ENCODE measurements around the gene PLG.
"Not testable (repeated sequence)": the region's sequence is repeated elsewhere in the genome, so short reads cannot be mapped to it uniquely, and the experiment has no call there.

PLG gene

GRCh38 chr6:160701918-160702680, at the start of gene PLG:
PLG (plus strand) TSS chr6:160702244; CDS start chr6:160702305, 61 bp downstream.
- DNase-seq (ENCODE audit: low read depth in 2 of 3, low spot score in 1 of 3): not testable (repeated sequence)

DNA sequence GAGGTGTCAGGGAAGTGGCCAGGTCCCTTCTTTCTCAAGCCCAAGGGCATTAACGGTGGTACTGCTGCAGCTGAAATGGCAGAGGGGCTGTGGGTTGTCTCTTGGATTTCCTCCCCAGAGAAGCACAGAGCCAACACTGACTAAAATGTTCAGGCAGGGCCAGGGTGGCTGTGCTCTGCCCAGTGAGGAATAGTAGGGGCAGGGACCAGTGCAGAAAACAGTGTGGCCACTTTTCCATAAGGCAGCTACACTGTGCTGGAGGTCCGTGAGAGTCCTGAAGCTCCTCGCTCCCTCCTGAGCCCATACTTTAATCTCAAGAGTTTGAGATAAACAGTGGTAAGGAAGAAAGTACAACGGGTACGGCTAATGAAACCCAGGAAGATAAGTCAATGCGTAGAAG, 42.5 kb upstream of the PLG start:
- DNase-seq (ENCODE audit: low read depth in 2 of 3, low spot score in 1 of 3): no peak

DNA sequence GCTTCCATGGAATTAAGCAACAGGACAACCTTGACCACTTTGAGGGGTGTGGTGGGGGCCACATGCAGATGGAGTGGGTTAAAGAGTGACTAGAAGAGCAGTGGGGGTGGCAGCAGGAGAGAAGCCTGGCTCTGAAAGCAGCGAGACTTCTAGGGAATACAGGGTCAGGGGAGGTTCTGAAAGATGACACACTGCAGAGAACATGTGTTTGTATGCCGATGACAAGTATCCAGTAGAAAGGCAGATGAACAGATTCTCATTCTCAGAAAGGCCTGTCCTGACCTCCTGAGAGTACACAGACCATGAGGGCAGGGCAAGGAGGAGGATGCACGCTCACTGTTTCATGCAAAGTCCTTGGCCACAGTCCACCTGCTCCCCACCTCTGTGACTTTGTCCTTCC, 40.8 kb upstream of the PLG start:
- no peak for DNase-seq (ENCODE audit: low read depth in 2 of 3, low spot score in 1 of 3)

DNA sequence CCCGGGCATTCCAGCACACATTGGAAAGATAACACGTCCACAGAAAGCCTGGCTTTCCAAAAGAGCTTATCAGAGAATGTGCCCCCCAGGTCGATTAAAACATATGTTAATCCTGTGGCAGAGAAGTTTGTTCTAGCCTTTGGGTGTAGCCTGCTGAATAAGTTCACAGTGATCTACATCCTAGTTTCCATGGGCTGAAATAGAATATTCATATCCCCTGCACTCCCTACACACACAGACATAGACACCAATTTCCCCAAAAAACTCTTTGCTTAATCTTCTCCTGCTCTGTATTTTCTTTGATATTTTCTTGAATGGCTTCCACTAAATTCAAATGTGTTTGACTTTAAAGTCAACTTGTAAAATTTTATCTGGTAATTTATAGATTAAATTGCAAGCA, 39.6 kb upstream of the PLG start:
- DNase-seq (ENCODE audit: low read depth in 2 of 3, low spot score in 1 of 3): no peak

- no peak for DNase-seq (ENCODE audit: low read depth in 2 of 3, low spot score in 1 of 3)
These were observed 39.2 kb upstream of the PLG start for GRCh38 chr6:160662842-160663241.

DNA sequence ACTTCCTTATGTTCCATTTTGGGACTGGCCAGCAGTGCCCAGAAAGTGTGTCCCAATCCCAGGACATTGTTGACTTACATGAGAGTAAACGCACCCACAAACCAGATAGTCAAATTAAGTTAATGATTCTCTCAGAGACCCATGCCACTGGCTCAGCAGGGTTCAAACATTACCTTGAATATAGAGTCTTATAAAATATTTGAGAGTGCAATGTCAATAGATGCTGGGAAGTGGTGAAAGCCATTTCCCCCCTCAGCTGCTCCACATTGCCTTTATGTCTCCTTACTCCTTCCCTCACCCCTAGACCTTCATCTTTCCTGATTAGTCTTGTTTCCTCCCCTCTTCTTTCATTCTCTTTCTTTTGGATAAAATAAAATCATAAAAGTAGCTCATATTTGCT, 37.8 kb upstream of the PLG start, which contains the start of gene LPA:
LPA (minus strand) TSS at position 78 of the 400 bp plus-strand sequence; CDS start at position 17, 61 bp downstream.
- DNase-seq (ENCODE audit: low read depth in 2 of 3, low spot score in 1 of 3): not testable (repeated sequence)

DNA sequence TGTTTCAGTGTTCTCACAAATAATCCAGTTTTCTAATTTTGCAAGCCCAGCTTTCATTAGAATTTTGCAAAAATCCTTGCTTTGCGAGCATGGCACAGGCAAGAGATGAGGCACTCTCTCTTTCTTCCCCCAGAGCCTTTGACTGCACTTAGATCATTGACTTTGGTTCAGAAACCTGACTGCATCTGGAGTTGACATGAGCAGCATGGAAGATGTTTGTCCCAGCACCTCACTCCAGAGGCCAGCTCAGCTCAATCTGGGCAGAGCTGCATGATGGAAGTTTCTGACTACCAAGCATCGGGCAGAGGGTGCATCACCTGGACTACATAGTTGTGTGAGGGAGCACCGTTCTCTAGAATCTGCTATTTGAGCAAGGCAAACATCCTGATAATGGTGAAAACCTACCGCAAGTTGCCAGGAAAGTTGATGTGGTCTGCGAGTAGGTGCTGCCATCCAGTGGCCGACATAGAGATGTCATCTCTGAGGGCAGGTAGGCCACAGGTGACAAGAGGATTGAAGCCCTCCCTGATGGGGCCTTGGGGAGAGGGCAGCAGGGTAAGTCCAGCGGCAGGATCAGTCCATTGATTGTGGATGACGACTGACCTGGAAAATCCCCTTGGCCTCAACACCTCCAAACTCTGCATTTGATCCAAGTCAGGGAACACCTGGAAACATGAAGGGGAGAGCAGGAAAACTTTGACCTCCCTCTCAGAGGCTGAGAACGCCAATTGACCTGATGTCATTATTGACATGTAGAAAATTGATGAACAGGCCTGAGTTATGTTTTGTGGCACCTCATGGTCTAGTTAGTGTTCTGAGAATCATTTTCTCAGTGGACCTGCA, 34.2 kb upstream of the PLG start:
- peak; percentile 10 to 16 (median 14) for DNase-seq (ENCODE audit: low read depth in 2 of 3, low spot score in 1 of 3)

DNA sequence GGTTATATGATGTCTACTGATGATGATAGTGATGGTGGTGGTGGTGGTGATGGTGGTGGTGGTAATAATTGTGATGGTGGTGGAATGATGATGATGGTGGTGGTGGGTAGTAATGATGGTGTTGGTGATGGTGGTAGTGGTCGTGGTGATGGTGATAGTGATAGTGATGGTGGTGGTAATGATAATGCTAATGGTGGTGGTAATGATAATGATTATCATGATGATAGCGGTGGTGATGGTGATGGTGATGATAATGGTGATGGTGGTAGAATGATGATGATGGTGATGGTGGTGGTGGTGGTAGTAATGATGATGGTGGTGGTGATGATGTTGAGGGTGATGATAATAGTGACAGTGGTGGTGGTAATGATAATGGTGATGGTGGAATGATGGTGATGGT, 33.5 kb upstream of the PLG start:
- DNase-seq (ENCODE audit: low read depth in 2 of 3, low spot score in 1 of 3): no peak

GRCh38 chr6:160676418-160676817, 25.6 kb upstream of the PLG start:
- not testable (repeated sequence) for DNase-seq (ENCODE audit: low read depth in 2 of 3, low spot score in 1 of 3)

GRCh38 chr6:160678230-160678629, 23.8 kb upstream of the PLG start:
- DNase-seq (ENCODE audit: low read depth in 2 of 3, low spot score in 1 of 3): no peak

GRCh38 chr6:160678744-160679401, 23.2 kb upstream of the PLG start:
- DNase-seq (ENCODE audit: low read depth in 2 of 3, low spot score in 1 of 3): no peak

GRCh38 chr6:160679402-160679769, 22.7 kb upstream of the PLG start:
- no peak for DNase-seq (ENCODE audit: low read depth in 2 of 3, low spot score in 1 of 3)

DNA sequence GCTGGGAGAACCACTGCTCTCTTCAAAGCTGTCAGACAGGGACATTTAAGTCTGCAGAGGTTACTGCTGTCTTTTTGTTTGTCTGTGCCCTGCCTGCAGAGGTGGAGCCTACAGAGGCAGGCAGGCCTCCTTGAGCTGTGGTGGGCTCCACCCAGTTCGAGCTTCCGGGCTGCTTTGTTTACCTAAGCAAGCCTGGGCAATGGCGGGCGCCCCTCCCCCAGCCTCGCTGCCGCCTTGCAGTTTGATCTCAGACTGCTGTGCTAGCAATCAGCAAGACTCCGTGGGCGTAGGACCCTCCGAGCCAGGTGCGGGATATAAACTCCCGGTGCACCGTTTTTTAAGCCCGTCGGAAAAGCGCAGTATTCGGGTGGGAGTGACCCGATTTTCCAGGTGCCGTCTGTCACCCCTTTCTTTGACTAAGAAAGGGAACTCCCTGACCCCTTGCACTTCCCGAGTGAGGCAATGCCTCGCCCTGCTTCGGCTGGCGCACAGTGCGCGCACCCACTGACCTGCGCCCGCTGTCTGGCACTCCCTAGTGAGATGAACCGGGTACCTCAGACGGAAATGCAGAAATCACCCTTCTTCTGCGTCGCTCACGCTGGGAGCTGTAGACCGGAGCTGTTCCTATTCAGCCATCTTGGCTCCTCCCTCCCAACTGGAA, 16.8 kb upstream of the PLG start:
- DNase-seq (ENCODE audit: low read depth in 2 of 3, low spot score in 1 of 3): not testable (repeated sequence)

DNA sequence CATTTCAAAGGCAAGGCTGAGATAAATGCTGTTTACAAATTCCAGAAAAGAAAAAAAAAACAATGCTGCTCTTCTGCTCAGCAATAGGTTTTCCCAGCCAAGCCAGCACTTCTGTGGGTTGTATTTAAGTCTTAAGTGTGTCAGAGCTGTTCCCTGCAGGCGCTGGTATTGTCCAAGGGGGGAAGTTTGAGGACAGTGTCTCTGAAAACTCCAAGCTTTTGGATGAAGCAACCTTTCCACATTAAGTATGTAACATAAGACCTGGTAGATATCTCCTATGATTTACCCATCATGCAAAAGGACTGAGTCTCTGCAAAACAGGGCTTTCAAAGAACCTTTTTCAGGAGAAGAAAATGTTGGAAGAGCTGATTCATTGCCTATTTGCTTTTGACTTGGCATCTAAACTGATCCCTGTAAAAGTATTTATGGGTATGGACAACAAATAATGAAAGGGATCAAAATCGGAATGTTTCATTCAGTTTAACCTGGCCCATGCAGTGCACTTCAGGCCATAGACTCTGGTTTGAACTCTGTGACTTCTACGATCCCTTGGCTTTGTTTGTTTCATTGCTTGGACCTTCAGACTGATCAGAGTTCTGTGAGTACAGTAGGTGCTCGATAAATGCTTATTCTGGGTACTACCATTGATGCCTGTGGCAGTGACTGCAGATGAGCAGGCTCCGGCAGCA, 16.1 kb upstream of the PLG start:
- no peak for DNase-seq (ENCODE audit: low read depth in 2 of 3, low spot score in 1 of 3)

DNA sequence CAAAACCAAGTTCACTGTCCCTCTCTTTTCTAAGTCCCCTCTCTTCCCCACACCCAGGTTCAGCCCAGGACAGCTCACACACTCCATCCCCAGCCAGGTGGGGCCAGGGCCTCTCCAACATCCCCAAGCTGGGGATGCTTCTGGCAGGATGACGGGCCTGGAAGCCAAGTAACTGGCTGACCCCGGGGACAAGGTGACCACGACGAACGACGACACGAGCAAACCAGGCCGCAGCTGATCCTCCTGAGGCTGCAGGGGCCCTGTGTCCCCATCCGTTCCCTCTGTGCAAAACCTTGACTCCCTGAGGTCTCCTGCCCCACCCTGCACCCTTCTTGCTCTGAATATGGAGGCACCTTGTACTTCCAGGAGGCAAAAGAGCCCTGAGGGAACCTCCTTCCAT, 11.6 kb upstream of the PLG start:
- no peak for DNase-seq (ENCODE audit: low read depth in 2 of 3, low spot score in 1 of 3)

- DNase-seq (ENCODE audit: low read depth in 2 of 3, low spot score in 1 of 3): no peak
These were observed 10.4 kb upstream of the PLG start for GRCh38 chr6:160691617-160692016.

DNA sequence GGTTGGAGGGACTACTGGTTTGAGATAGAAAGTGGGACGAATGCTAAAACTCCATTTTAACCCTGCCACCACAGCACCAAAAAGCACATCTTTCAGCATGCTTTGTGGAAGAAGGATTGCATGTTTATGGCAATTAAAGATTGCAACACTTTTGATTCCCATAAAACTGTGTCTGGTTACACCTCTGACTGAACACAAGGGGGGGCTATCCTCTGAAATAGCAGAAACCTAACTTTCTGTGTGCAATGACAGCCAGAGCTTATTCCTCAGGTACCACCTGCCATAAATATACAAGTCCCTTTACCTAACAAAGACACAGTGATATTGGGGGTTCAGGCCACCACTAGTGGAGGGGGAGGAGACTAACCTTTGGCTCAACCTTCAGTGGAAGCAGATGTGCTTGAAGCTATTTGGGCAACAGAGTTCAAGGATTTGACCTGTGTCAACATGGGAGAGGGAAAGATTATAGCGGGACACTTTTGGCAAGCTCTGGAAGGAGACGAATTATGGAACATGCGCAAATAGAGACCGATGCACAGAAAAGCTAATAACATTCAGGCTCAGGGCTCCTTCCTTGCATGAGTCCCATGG, 9.6 kb upstream of the PLG start:
- DNase-seq (ENCODE audit: low read depth in 2 of 3, low spot score in 1 of 3): no peak

- DNase-seq (ENCODE audit: low read depth in 2 of 3, low spot score in 1 of 3): not testable (repeated sequence)
These were observed 7.0 kb upstream of the PLG start for GRCh38 chr6:160695025-160695424.

- DNase-seq (ENCODE audit: low read depth in 2 of 3, low spot score in 1 of 3): not testable (repeated sequence)
These were observed 6.4 kb upstream of the PLG start for GRCh38 chr6:160695622-160696021.

DNA sequence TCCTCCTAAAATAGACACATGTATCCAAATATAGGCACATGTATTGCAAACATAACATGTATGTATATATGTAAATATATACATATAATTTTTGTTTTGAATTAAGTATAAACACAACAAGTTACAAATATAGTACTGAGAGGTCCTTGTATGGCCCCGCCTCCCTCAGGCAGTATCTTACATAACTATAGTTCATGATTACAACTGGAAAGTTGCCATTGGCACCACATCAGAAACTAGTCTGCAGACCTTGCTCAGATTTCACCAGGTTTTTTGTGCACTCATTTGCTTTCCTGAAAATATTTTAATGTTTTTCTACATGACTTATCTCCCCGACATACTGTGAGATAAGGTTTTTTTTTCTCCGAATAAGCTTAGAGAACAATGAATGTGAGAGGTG, 5.2 kb upstream of the PLG start:
- not testable (repeated sequence) for DNase-seq (ENCODE audit: low read depth in 2 of 3, low spot score in 1 of 3)
